ENCODE data around the gene HENMT1.

Gene HENMT1

DNA sequence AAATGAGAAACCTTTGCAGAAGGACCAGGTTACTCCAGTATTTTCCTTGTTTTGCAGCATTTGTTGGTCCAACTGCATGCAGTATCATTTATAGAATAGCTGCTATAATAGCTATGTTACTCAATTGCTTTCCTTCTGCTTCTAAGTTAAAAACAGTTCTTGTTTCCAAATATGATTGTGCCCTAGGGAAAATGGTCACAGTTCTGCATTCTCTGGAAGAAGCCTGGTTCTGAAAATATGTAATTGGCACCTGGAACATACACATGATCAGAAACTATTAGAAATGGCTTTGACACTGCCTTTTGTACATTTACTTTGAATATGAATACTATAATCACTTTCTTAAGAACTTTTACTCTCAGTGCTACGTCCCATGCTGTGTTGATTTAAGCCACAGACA is 33.6 kb downstream of the HENMT1 start (continued):
- TF ChIP-seq, protein P1, sequence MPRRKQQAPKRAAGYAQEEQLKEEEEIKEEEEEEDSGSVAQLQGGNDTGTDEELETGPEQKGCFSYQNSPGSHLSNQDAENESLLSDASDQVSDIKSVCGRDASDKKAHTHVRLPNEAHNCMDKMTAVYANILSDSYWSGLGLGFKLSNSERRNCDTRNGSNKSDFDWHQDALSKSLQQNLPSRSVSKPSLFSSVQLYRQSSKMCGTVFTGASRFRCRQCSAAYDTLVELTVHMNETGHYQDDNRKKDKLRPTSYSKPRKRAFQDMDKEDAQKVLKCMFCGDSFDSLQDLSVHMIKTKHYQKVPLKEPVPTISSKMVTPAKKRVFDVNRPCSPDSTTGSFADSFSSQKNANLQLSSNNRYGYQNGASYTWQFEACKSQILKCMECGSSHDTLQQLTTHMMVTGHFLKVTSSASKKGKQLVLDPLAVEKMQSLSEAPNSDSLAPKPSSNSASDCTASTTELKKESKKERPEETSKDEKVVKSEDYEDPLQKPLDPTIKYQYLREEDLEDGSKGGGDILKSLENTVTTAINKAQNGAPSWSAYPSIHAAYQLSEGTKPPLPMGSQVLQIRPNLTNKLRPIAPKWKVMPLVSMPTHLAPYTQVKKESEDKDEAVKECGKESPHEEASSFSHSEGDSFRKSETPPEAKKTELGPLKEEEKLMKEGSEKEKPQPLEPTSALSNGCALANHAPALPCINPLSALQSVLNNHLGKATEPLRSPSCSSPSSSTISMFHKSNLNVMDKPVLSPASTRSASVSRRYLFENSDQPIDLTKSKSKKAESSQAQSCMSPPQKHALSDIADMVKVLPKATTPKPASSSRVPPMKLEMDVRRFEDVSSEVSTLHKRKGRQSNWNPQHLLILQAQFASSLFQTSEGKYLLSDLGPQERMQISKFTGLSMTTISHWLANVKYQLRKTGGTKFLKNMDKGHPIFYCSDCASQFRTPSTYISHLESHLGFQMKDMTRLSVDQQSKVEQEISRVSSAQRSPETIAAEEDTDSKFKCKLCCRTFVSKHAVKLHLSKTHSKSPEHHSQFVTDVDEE (CRISPR knock-in tag; IDR thresholded peaks at IDR 0.05) = no peak
- TF ChIP-seq PPARA (CRISPR knock-in tag; IDR thresholded peaks at IDR 0.05; ENCODE audit: borderline replicate concordance) = no peak
- TF ChIP-seq CSDC2 (CRISPR knock-in tag; IDR thresholded peaks at IDR 0.05) = no peak
- no peak for TF ChIP-seq TOX (CRISPR knock-in tag; IDR thresholded peaks at IDR 0.05; ENCODE audit: borderline replicate concordance)
- TF ChIP-seq, protein P2, sequence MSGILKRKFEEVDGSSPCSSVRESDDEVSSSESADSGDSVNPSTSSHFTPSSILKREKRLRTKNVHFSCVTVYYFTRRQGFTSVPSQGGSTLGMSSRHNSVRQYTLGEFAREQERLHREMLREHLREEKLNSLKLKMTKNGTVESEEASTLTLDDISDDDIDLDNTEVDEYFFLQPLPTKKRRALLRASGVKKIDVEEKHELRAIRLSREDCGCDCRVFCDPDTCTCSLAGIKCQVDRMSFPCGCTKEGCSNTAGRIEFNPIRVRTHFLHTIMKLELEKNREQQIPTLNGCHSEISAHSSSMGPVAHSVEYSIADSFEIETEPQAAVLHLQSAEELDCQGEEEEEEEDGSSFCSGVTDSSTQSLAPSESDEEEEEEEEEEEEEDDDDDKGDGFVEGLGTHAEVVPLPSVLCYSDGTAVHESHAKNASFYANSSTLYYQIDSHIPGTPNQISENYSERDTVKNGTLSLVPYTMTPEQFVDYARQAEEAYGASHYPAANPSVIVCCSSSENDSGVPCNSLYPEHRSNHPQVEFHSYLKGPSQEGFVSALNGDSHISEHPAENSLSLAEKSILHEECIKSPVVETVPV (CRISPR knock-in tag; IDR thresholded peaks at IDR 0.05) = no peak

DNA sequence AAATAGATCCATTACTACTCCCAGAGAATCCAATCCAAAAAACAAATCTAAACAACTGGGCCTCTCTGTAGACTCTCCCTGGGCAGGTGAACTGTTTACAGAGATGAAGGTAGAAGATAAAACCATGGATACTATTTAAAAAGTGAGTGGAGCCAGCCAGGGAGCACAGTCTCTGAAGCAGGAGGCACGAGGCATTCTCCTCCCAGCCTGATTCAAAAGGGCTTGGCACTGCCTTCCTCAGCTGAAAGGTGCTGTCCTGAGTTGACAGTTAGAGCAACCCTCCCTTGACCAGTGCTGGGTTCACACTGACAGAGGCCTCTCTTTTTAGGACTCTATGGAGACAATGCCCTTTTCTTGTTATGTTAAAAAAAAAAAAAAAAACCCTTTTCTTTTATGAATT is 36.8 kb downstream of the HENMT1 start:
- no peak for TF ChIP-seq ARNTL (CRISPR knock-in tag; IDR thresholded peaks at IDR 0.05; ENCODE audit: borderline replicate concordance, low read depth)
- no peak for TF ChIP-seq TOX (CRISPR knock-in tag; IDR thresholded peaks at IDR 0.05; ENCODE audit: borderline replicate concordance)
- TF ChIP-seq BACH2 (CRISPR knock-in tag; IDR thresholded peaks at IDR 0.05; ENCODE audit: borderline replicate concordance) = no peak
- TF ChIP-seq GLIS3 (CRISPR knock-in tag; IDR thresholded peaks at IDR 0.05) = no peak
- ATAC-seq = no peak

DNA sequence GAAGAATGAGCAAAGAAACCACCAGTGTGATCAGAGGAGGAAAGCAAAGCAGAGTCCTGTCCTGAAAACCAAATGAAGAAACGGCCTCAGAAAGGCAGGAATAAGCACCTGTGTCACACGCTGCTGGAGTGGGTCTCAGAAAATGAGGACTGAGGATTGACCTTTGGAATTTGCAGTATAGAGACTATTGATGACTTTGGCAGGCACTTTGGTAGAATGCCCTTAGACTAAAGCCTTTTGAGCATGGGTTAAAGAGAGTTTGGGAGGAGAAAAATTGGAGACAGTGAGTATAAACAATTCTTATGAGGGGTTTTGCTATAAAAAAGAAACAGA is 43.2 kb downstream of the HENMT1 start:
- ATAC-seq = no peak
- TF ChIP-seq ZNF70 (CRISPR knock-in tag; IDR thresholded peaks at IDR 0.05) (no peak), ZFP30 (CRISPR knock-in tag; IDR thresholded peaks at IDR 0.05) (no peak)
- TF ChIP-seq, protein P1 (CRISPR knock-in tag; IDR thresholded peaks at IDR 0.05) = no peak

DNA sequence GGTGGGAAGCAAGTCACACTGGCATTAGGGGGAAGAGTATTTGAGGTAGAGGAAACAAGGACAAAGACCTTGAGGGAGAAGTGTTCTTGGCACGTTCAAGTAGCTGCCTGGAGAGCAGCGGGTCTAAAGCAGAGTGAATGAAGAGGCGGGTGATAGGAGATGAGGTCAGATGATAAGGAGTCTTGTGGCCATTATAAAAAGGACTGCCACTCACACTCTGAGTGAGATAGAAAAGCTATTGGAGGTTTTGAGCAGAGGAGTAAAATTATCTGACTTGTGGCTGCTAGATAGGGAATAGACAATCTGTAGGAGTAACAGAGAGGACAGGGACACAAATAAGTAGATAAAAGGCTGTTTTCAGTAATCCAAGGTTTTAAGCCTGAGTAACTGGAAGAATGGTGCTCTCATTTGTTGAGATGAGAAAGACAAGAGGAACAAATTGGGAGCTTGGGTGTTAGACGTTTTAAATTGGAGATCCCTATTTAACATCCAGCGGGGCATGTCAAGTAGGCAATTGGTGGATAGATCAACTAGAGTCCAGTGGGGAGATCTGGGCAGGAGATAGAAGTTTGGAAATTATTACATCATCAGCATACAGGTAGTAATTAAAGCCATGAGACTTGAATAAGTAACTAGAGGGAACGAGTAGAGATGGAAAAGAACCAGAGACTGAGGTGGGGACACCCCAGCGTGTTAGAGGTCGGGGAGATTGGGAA is 43.7 kb downstream of the HENMT1 start:
- ATAC-seq = no peak
- no peak for TF ChIP-seq RARB (CRISPR knock-in tag; IDR thresholded peaks at IDR 0.05)
- TF ChIP-seq TOX (CRISPR knock-in tag; IDR thresholded peaks at IDR 0.05; ENCODE audit: borderline replicate concordance) = no peak
- TF ChIP-seq ESRRG (CRISPR knock-in tag; IDR thresholded peaks at IDR 0.05) = no peak
- TF ChIP-seq, protein P2 (CRISPR knock-in tag; IDR thresholded peaks at IDR 0.05) = no peak
- TF ChIP-seq CSDC2 (CRISPR knock-in tag; IDR thresholded peaks at IDR 0.05) = no peak
- no peak for TF ChIP-seq PPARA (CRISPR knock-in tag; IDR thresholded peaks at IDR 0.05; ENCODE audit: borderline replicate concordance)
- no peak for TF ChIP-seq ISL1 (CRISPR knock-in tag; IDR thresholded peaks at IDR 0.05)
- no peak for TF ChIP-seq ZFP3 (CRISPR knock-in tag; IDR thresholded peaks at IDR 0.05)
- TF ChIP-seq, protein P1 (CRISPR knock-in tag; IDR thresholded peaks at IDR 0.05) = no peak
- no peak for TF ChIP-seq ZNF565 (CRISPR knock-in tag; conservative IDR thresholded peaks at IDR 0.05; ENCODE audit: low read depth)
- no peak for TF ChIP-seq BACH2 (CRISPR knock-in tag; IDR thresholded peaks at IDR 0.05; ENCODE audit: borderline replicate concordance)
- TF ChIP-seq GLIS3 (CRISPR knock-in tag; IDR thresholded peaks at IDR 0.05) = no peak
- TF ChIP-seq, protein P3, sequence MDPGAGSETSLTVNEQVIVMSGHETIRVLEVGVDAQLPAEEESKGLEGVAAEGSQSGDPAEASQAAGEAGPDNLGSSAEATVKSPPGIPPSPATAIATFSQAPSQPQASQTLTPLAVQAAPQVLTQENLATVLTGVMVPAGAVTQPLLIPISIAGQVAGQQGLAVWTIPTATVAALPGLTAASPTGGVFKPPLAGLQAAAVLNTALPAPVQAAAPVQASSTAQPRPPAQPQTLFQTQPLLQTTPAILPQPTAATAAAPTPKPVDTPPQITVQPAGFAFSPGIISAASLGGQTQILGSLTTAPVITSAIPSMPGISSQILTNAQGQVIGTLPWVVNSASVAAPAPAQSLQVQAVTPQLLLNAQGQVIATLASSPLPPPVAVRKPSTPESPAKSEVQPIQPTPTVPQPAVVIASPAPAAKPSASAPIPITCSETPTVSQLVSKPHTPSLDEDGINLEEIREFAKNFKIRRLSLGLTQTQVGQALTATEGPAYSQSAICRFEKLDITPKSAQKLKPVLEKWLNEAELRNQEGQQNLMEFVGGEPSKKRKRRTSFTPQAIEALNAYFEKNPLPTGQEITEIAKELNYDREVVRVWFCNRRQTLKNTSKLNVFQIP (CRISPR knock-in tag; IDR thresholded peaks at IDR 0.05; ENCODE audit: borderline replicate concordance, low read depth) = no peak
- no peak for TF ChIP-seq ZNF70 (CRISPR knock-in tag; IDR thresholded peaks at IDR 0.05)
